HepG2 (cell line): Measurements from ENCODE around the gene OR4C15. TPM values are rescaled to one million over a fixed set of nuclear protein-coding genes. Genes with fewer than 3 reads are reported as not detected.

Source experiments
- ATAC-seq: fragments of 200-7000 bp; cut with Tn5 transposase; 3 replicates; pipeline ENCODE4 v1.9.1; 2020; ENCODE audit warnings: mild to moderate bottlenecking, moderate library complexity
- BruUV-seq: library from RNA; stranded (reverse); fragments of 400-500 nt; replicated peaks from 2 replicates; lab custom pipeline; 2021; lab: Mats Ljungman, UMichigan
- CTCF ChIA-PET: fragments of 300-600 bp; formaldehyde crosslinking; extraction: SDS; loops from one replicate; lab custom pipeline; 2021; ENCODE audit warnings: low total read pairs, inconsistent platforms, low intra/inter-chr PET ratio; lab: Yijun Ruan, JAX
- POLR2A ChIA-PET: fragments of 350-600 bp; sonication (Branson Sonifier 250); formaldehyde crosslinking; loops from one replicate; lab custom pipeline; 2020; ENCODE audit warnings: antibody characterized with exemption, inconsistent platforms; lab: Yijun Ruan, JAX
- DNase-seq: peaks from one replicate; pipeline ENCODE4 v3.0.0-alpha.2; 2015; ENCODE audit warnings: low spot score
- FAIRE-seq: peaks from 3 replicates; lab custom pipeline; 2011; peaks lifted over from hg19 to GRCh38; lab: Jason Lieb, UNC
- H2AFZ ChIP-seq: one replicate; pipeline ENCODE4 v1.6.1; 2011; ENCODE audit warnings: low read length, inconsistent platforms
- H3K27ac ChIP-seq: fragments of 300-600 bp; 3 replicates; pipeline ENCODE4 v1.8.0; 2011; ENCODE audit warnings: mixed run types, mild to moderate bottlenecking, mixed read lengths, low read length, inconsistent platforms; ENCODE audit not compliant: insufficient read depth; ENCODE audit errors: extremely low read length
- H3K27me3 ChIP-seq, 2 experiments: fragments of 200-600 bp in 1 of 2; 2 replicates in 1 of 2; 3 replicates in 1 of 2; pipeline versions ENCODE4 v1.6.0 to v1.8.0; 2011; ENCODE audit warnings: low read length in 2 of 2, mild to moderate bottlenecking in 2 of 2, moderate library complexity in 2 of 2, inconsistent platforms in 1 of 2; ENCODE audit not compliant: insufficient read depth in 2 of 2, control insufficient read depth in 1 of 2
- H3K36me3 ChIP-seq, 2 experiments: fragments of 200-600 bp in 1 of 2; replicated peaks in 1 of 2; 2 replicates in 1 of 2; 3 replicates in 1 of 2; pipeline versions ENCODE4 v1.5.1 to v1.8.0; 2011; ENCODE audit warnings: low read length in 2 of 2, inconsistent platforms in 1 of 2; ENCODE audit not compliant: insufficient read depth in 2 of 2, control insufficient read depth in 1 of 2
- H3K4me1 ChIP-seq: 2 replicates; pipeline ENCODE4 v1.5.1; 2012; ENCODE audit warnings: low read length, inconsistent platforms; ENCODE audit not compliant: insufficient read depth
- H3K4me2 ChIP-seq: 2 replicates; pipeline ENCODE4 v1.6.0; 2011; ENCODE audit warnings: low read depth, low read length, inconsistent platforms
- H3K4me3 ChIP-seq, 3 experiments: fragments of 200-600 bp in 1 of 3; sonication (generic), shearing (Covaris generic) in 1 of 3; replicated peaks in 1 of 3; 2 replicates each; pipeline ENCODE4 v1.5.1; 2011 to 2016; ENCODE audit warnings: low read length in 3 of 3, inconsistent platforms in 2 of 3, low read depth in 2 of 3, mild to moderate bottlenecking in 2 of 3, control low read depth in 1 of 3, mixed read lengths in 1 of 3; ENCODE audit not compliant: insufficient read depth in 1 of 3
- H3K79me2 ChIP-seq: one replicate; pipeline ENCODE4 v1.6.1; 2011; ENCODE audit warnings: low read length, inconsistent platforms; ENCODE audit not compliant: insufficient read depth
- H3K9ac ChIP-seq: 2 replicates; pipeline ENCODE4 v1.6.0; 2011; ENCODE audit warnings: mild to moderate bottlenecking, low read depth, low read length, inconsistent platforms; ENCODE audit not compliant: insufficient read depth
- H3K9me3 ChIP-seq: 2 replicates; pipeline ENCODE4 v1.5.1; 2012; ENCODE audit warnings: mild to moderate bottlenecking, low read length
- H4K20me1 ChIP-seq: 2 replicates; pipeline ENCODE4 v1.6.0; 2011; ENCODE audit warnings: inconsistent platforms, mild to moderate bottlenecking, low read length, moderate library complexity; ENCODE audit not compliant: insufficient read depth
- CREM ChIP-seq, 2 experiments: sonication (generic) in 1 of 2; formaldehyde crosslinking in 1 of 2; IDR thresholded peaks; 2 replicates each; pipeline versions ENCODE4 v1.4.0 to v1.6.1; 2016 to 2020; ENCODE audit warnings: antibody characterized with exemption in 1 of 2, mild to moderate bottlenecking in 1 of 2, missing genetic modification reagents in 1 of 2
- RAD51 ChIP-seq: fragments of 450-650 bp; IDR thresholded peaks from 2 replicates; pipeline ENCODE4 v1.6.1; 2016; ENCODE audit warnings: borderline replicate concordance
- SPEN ChIP-seq: sonication (generic); formaldehyde crosslinking; IDR thresholded peaks from 2 replicates; pipeline ENCODE4 v1.5.1; 2020; ENCODE audit warnings: low read depth, mild to moderate bottlenecking, missing genetic modification reagents
- SRSF1 ChIP-seq: fragments of 200-400 bp; formaldehyde crosslinking; optimal IDR thresholded peaks from 2 replicates; pipeline ENCODE3; 2017; ENCODE audit warnings: mild to moderate bottlenecking, low read depth, low read length, moderate library complexity
- ZNF775 ChIP-seq: sonication (generic); formaldehyde crosslinking; IDR thresholded peaks from 2 replicates; pipeline ENCODE4 v1.4.0; 2020; ENCODE audit warnings: missing genetic modification reagents, mild to moderate bottlenecking, moderate library complexity, borderline replicate concordance
- ZNF792 ChIP-seq: IDR thresholded peaks from 2 replicates; pipeline ENCODE4 v1.6.1; 2016
- WGBS: methylation state at CpG from one replicate; pipeline ENCODE4 v1.1.6; 2017; ENCODE audit warnings: low lambda C conversion rate; 5-methylcytosine and 5-hydroxymethylcytosine counted together
- in situ Hi-C: cut with HindIII; loops from 2 replicates; pipeline ENCODE4 v1.10.0; 2017; ENCODE audit warnings: low pct_unique_long_range_greater_than_20kb; ENCODE audit not compliant: extremely low pct_ligation_motif_present
- intact Hi-C: fragments of 100-400 bp; cut with micrococcal nuclease; formaldehyde crosslinking; loops from one replicate; pipeline ENCODE4 v1.10.0; 2022; ENCODE audit not compliant: unreplicated experiment
- polyA plus RNA-seq, 8 experiments: library from polyadenylated mRNA; depleted of rRNA in 3 of 8; stranded (reverse) in 7 of 8; unstranded in 1 of 8; fragments of >200 nt; fragmentation: Illumina TruSeq in 4 of 8; extraction: Trizol in 4 of 8; gene quantifications; 2 replicates each; pipeline versions ENCODE4 v1.2.1 to v1.2.3, GENCODE V29; 2011 to 2016; ENCODE audit warnings: low read depth in 4 of 8, missing spikeins in 1 of 8, mixed read lengths in 1 of 8; ENCODE audit not compliant: insufficient read depth in 1 of 8
- total RNA-seq, 5 experiments: library from RNA; depleted of rRNA; stranded (reverse); fragments of >200 nt; fragmentation: Illumina TruSeq; extraction: Trizol; gene quantifications; 2 replicates each; pipeline ENCODE4 v1.2.3, GENCODE V29; 2016; ENCODE audit warnings: low read depth in 1 of 5

The OR4C15 gene
- total and polyA plus RNA-seq, 2 of the 13 experiments (the other 11 are each of a cell fraction or from before 2014, with no cell fraction given): not detected

GRCh38 chr11:55572548-55572947 lies 18.3 kb downstream of the OR4C15 start:
- Histone ChIP-seq H4K20me1 (no peaks in the 10 kb centered on the region), H3K4me3 (no peak overlapping the region), H3K27ac (no peak overlapping the region), H3K9ac (no peak overlapping the region), H3K79me2 (no peaks in the 10 kb centered on the region), H3K4me1 (no peaks in the 10 kb centered on the region), H3K9me3 (peaks cover 81% of the 10 kb centered on the region), H3K36me3 (no peaks in the 10 kb centered on the region), H3K4me2 (no peak overlapping the region), H3K27me3 (no peaks in the 10 kb centered on the region), H2AFZ (no peak overlapping the region)
- DNase-seq (no peak), ATAC-seq (no peak), FAIRE-seq (no peak)
- ChIA-PET CTCF (no interaction called here), POLR2A (no interaction called here)
- in situ Hi-C loops: no loop called here
- WGBS: 4% methylated on average over 1 of the region's 1 CpG
- intact Hi-C loops: no loop called here
- no TSS peak for BruUV-seq
- TF ChIP-seq ZNF792 (no peak), SPEN (no peak), SRSF1 (no peak), ZNF775 (CRISPR knock-in tag) (no peak), CREM (IDR thresholded peaks at IDR 0.05) (no peak), CREM (CRISPR knock-in tag; IDR thresholded peaks at IDR 0.05) (no peak), RAD51 (no peak)

Other genes starting within 250 kb of the OR4C15 start
- not detected in 2 replicates for gene OR4A16, start 211.3 kb upstream of the OR4C15 start, total RNA-seq (2016; rRNA removed; fragmentation: Illumina TruSeq; extraction: Trizol)
- gene OR4A16, start 211.3 kb upstream of the OR4C15 start, polyA plus RNA-seq (2011; rRNA removed): not detected in 2 replicates
- not detected in 2 replicates for gene OR4A15, start 186.5 kb upstream of the OR4C15 start, total RNA-seq (2016; rRNA removed; fragmentation: Illumina TruSeq; extraction: Trizol)
- gene OR4A15, start 186.5 kb upstream of the OR4C15 start, polyA plus RNA-seq (2011; rRNA removed): not detected in 2 replicates
- gene OR4C16, start 17.7 kb downstream of the OR4C15 start, total RNA-seq (2016; rRNA removed; fragmentation: Illumina TruSeq; extraction: Trizol): not detected in 2 replicates
- gene OR4C16, start 17.7 kb downstream of the OR4C15 start, polyA plus RNA-seq (2011; rRNA removed): not detected in 2 replicates
- not detected in 2 replicates for gene OR4C11, start 53.2 kb downstream of the OR4C15 start, total RNA-seq (2016; rRNA removed; fragmentation: Illumina TruSeq; extraction: Trizol)
- not detected in 2 replicates for gene OR4C11, start 53.2 kb downstream of the OR4C15 start, polyA plus RNA-seq (2011; rRNA removed)
- not detected in 2 replicates for gene OR4P4, start 80.6 kb downstream of the OR4C15 start, total RNA-seq (2016; rRNA removed; fragmentation: Illumina TruSeq; extraction: Trizol)
- not detected in 2 replicates for gene OR4P4, start 80.6 kb downstream of the OR4C15 start, polyA plus RNA-seq (2011; rRNA removed)
- not detected in 2 replicates for gene OR4S2, start 93.9 kb downstream of the OR4C15 start, total RNA-seq (2016; rRNA removed; fragmentation: Illumina TruSeq; extraction: Trizol)
- not detected in 2 replicates for gene OR4S2, start 93.9 kb downstream of the OR4C15 start, polyA plus RNA-seq (2011; rRNA removed)
- not detected in 2 replicates for gene OR4C6, start 107.7 kb downstream of the OR4C15 start, total RNA-seq (2016; rRNA removed; fragmentation: Illumina TruSeq; extraction: Trizol)
- not detected in 2 replicates for gene OR4C6, start 107.7 kb downstream of the OR4C15 start, polyA plus RNA-seq (2011; rRNA removed)
- not detected in 2 replicates for gene OR5D13, start 219.0 kb downstream of the OR4C15 start, total RNA-seq (2016; rRNA removed; fragmentation: Illumina TruSeq; extraction: Trizol)
- not detected in 2 replicates for gene OR5D13, start 219.0 kb downstream of the OR4C15 start, polyA plus RNA-seq (2011; rRNA removed)
- not detected in 2 replicates for gene OR5D14, start 241.1 kb downstream of the OR4C15 start, total RNA-seq (2016; rRNA removed; fragmentation: Illumina TruSeq; extraction: Trizol)
- not detected in 2 replicates for gene OR5D14, start 241.1 kb downstream of the OR4C15 start, polyA plus RNA-seq (2011; rRNA removed)